Coronary artery (tissue), 2 donors: ENCODE data around the gene BEX1.
"Not testable (repeated sequence)": the region's sequence is repeated elsewhere in the genome, so short reads cannot be mapped to it uniquely, and the experiment has no call there.

Experiments used
- DNase-seq: peaks from one replicate; pipeline ENCODE4 v3.0.0-alpha.2; 2017; ENCODE audit warnings: low spot score
- H3K27ac ChIP-seq, 2 donors: fragments of 200-600 bp; sonication (generic); one replicate each; pipeline ENCODE4 v1.5.1; 2016 to 2019
- H3K4me3 ChIP-seq: fragments of 200-600 bp; sonication (generic); 2 replicates; pipeline ENCODE4 v1.5.1; 2016; ENCODE audit warnings: mild to moderate bottlenecking, moderate library complexity
- TF ChIP-seq, protein P1 (sequence below): fragments of 200-600 bp; sonication (generic); IDR thresholded peaks from one replicate; pipeline ENCODE4 v1.5.1; 2019; ENCODE audit warnings: antibody characterized with exemption

Gene BEX1

GRCh38 chrX:103056902-103057301 is 7.1 kb downstream of the BEX1 start:
- DNase-seq = no peak
- TF ChIP-seq, protein P1, sequence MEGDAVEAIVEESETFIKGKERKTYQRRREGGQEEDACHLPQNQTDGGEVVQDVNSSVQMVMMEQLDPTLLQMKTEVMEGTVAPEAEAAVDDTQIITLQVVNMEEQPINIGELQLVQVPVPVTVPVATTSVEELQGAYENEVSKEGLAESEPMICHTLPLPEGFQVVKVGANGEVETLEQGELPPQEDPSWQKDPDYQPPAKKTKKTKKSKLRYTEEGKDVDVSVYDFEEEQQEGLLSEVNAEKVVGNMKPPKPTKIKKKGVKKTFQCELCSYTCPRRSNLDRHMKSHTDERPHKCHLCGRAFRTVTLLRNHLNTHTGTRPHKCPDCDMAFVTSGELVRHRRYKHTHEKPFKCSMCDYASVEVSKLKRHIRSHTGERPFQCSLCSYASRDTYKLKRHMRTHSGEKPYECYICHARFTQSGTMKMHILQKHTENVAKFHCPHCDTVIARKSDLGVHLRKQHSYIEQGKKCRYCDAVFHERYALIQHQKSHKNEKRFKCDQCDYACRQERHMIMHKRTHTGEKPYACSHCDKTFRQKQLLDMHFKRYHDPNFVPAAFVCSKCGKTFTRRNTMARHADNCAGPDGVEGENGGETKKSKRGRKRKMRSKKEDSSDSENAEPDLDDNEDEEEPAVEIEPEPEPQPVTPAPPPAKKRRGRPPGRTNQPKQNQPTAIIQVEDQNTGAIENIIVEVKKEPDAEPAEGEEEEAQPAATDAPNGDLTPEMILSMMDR = no peak
- H3K4me3 ChIP-seq = no peak overlapping the region
- no peak overlapping the region for H3K27ac ChIP-seq

DNA sequence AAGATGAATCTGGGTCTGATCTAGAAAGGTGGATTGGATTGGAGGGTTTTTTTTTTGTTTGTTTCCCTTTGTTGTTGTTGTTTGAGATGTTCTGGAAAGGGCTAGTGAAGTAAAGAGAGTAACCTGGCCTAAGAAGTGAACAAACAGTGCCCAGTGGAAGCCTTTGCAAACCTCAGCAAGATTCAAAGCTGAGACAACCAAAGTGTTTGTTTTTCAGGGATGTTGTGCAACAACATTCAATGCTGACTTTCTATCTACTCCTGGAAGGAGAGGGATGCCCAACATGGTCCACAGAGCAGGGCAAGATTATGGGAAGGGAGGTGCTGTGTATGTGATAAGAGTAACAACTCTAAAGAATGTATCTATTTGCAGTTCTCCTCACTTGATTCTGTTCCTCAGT is 11.3 kb downstream of the BEX1 start:
- TF ChIP-seq, protein P1 = no peak
- Histone ChIP-seq H3K4me3 (no peak overlapping the region), H3K27ac (no peak overlapping the region)
- no peak for DNase-seq

GRCh38 chrX:103051260-103051789 is 12.6 kb downstream of the BEX1 start:
- Histone ChIP-seq H3K4me3 (no peak overlapping the region), H3K27ac (no peak overlapping the region)
- no peak for DNase-seq
- TF ChIP-seq, protein P1 = no peak

GRCh38 chrX:103033371-103033770 is 30.6 kb downstream of the BEX1 start:
- not testable (repeated sequence) for DNase-seq, H3K4me3 ChIP-seq, H3K27ac ChIP-seq

DNA sequence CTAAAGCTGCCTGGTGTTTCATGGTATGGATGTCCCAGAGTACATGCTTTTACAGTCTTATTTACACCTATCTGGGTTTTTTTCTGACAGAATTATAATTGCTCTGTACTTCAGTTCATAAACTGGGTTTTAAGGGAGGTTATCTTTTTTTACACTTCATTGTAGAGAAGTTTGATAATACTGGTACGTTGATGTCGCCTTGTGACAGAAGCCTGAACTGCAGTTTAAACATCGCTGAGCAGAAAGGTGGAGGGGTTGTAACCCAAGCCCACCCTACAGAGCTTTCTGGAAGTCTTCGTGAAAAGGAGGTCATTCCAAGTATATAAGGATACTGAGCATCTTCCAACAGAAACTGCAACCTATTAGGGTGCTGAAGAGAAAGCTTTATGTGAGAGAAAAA is 46.4 kb downstream of the BEX1 start:
- Histone ChIP-seq H3K4me3 (no peak overlapping the region), H3K27ac (no peak overlapping the region)
- DNase-seq = no peak
- TF ChIP-seq, protein P1 = no peak

DNA sequence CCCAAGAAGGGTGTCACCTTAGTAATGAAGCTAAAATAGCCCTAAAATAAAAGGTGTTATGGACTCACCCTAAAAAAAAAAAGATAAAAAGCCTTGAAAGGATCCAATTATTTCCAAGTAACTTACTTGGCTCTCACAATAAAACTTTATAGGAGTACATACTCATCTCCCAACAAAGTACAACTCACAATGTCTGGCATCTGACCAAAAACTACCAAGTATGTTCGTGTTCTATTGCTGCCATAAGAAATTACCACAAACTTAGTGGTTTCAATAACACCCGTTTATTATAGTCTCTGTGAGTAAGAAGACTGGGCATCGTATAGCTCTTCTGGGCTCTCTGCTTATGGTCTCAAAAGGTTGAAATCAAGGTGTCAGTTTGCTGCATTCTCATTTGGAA is 51.0 kb downstream of the BEX1 start:
- H3K27ac ChIP-seq = no peak overlapping the region
- no peak for DNase-seq
- no peak overlapping the region for H3K4me3 ChIP-seq
- TF ChIP-seq, protein P1 = no peak
